ENCODE results near the gene CHRND. TPM values are rescaled to one million over a fixed set of nuclear protein-coding genes. Genes with fewer than 3 reads are reported as not detected.

Gene CHRND
- total and polyA plus RNA-seq, 2 donors from 2014 or later = not detected

DNA sequence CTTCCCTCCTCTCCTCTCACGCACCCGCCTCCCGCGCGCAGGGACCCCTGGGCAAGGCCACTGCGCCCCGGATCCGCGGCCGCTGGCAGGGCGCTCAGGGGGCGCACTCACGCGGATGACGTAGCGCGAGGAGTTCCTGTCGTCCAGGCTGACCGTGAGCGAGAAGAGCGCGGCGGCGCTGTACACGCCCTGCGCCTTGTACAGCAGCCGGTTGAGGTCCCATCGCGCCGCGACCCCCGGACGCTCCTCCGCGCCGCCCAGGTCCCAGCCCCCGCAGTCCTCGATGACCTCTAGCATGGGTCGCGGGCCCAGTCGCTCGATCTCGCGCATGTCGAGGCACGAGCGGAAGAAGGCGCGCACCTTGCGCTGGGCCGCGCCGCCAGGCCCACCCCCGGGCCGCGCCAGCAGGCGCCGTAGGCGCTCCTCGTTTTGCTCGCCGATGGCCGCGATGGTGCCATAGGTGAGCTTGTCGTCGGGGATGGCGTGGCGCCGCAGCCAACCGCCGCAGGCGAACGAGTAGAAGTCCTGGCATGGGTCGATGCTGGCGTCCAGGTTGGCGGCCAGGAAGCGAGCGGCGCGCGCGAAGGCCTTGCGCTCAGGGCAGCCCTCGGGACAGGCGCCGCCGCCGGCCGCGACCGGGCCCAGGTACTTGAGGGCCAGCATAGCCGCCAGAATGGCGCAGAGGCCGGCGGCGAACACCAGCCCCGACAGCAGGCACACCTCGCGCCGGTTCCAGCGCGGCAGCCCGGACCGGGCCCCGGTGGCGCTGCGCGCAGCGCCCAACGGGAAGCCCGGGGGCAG, 40.0 kb upstream of the CHRND start:
- no peaks in the 10 kb centered on the region for H3K36me3 ChIP-seq (ENCODE audit: control insufficient read depth in 2 of 3, insufficient read depth in 3 of 3, low read length in 3 of 3)
- intact Hi-C loops (cut with DNase I) = no loop called here
- H3K27me3 ChIP-seq (ENCODE audit: control insufficient read depth, insufficient read depth, low read length) = peaks cover 17% of the 10 kb centered on the region
- FAIRE-seq (no peak), DNase-seq (peak in 4 of 5 donors; percentile 34 to 68 (median 51))
- TF ChIP-seq, protein P1, sequence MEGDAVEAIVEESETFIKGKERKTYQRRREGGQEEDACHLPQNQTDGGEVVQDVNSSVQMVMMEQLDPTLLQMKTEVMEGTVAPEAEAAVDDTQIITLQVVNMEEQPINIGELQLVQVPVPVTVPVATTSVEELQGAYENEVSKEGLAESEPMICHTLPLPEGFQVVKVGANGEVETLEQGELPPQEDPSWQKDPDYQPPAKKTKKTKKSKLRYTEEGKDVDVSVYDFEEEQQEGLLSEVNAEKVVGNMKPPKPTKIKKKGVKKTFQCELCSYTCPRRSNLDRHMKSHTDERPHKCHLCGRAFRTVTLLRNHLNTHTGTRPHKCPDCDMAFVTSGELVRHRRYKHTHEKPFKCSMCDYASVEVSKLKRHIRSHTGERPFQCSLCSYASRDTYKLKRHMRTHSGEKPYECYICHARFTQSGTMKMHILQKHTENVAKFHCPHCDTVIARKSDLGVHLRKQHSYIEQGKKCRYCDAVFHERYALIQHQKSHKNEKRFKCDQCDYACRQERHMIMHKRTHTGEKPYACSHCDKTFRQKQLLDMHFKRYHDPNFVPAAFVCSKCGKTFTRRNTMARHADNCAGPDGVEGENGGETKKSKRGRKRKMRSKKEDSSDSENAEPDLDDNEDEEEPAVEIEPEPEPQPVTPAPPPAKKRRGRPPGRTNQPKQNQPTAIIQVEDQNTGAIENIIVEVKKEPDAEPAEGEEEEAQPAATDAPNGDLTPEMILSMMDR (IDR thresholded peaks at IDR 0.05; ENCODE audit: borderline replicate concordance, extremely low read depth, insufficient read depth) = no peak
- no peak overlapping the region for H3K4me3 ChIP-seq (ENCODE audit: low read length in 3 of 3)
- H3K9me3 ChIP-seq (ENCODE audit: control insufficient read depth in 2 of 3, insufficient read depth in 1 of 3, low read length in 3 of 3) = no peaks in the 10 kb centered on the region
- no peak overlapping the region for H3K27ac ChIP-seq (ENCODE audit: low read depth in 2 of 2, low read length in 2 of 2)
- H3K4me1 ChIP-seq (ENCODE audit: control insufficient read depth in 2 of 3, insufficient read depth in 2 of 3, low read depth in 1 of 3, low read length in 3 of 3) = no peaks in the 10 kb centered on the region
- H3K9ac ChIP-seq (ENCODE audit: low read length in 3 of 3) = no peak overlapping the region

DNA sequence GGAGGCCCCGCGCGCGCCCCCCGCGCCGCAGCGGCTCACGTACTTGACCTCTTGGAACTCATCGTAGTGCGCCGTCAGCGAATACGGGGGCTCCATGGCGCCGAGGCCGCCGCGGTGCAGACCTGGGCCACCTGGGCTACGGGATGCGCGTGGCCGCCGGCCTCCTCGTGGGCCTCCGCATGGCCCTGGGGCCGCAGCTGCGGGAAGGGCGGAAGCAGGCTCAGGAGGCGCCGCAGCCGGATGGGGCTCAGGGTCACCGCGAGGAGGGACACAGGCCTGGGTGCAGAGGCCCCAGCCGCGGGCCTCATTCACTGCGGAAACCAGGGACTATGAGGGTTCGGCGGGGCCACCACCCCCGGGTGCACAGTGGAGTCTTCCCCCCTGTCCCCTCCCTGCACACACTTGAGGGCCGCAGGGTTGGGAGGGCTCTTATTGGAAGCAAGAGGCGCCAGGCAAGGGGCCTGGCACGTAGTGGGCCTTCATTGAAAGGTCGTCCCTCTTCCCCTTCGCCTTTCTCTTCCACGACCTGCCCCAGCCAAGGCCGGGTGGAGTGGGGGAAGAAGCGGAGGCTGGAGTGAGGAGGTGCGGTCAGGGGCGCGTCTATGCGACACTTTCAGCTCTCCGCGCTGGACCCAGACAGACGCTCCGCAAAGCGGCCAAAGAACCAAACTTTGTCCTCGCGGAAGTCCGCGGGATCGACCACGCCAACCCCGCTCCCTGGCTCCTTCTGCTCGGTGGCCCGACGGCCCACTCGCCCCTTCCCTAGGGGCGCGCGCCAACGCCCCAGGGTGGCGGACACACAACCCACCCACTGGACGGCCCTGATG, 39.2 kb upstream of the CHRND start:
- FAIRE-seq (no peak), DNase-seq (peak in 4 of 5 donors; percentile 22 to 75 (median 44))
- TF ChIP-seq, protein P1 (IDR thresholded peaks at IDR 0.05; ENCODE audit: borderline replicate concordance, extremely low read depth, insufficient read depth) = no peak
- no peak overlapping the region for H3K4me3 ChIP-seq (ENCODE audit: low read length in 3 of 3)
- H3K27me3 ChIP-seq (ENCODE audit: control insufficient read depth, insufficient read depth, low read length) = peaks cover 17% of the 10 kb centered on the region
- H3K27ac ChIP-seq (ENCODE audit: low read depth in 2 of 2, low read length in 2 of 2) = no peak overlapping the region
- no peak overlapping the region for H3K9ac ChIP-seq (ENCODE audit: low read length in 3 of 3)
- intact Hi-C loops (cut with DNase I) = no loop called here
- no peaks in the 10 kb centered on the region for H3K9me3 ChIP-seq (ENCODE audit: control insufficient read depth in 2 of 3, insufficient read depth in 1 of 3, low read length in 3 of 3)
- H3K4me1 ChIP-seq (ENCODE audit: control insufficient read depth in 2 of 3, insufficient read depth in 2 of 3, low read depth in 1 of 3, low read length in 3 of 3) = no peaks in the 10 kb centered on the region
- H3K36me3 ChIP-seq (ENCODE audit: control insufficient read depth in 2 of 3, insufficient read depth in 3 of 3, low read length in 3 of 3) = no peaks in the 10 kb centered on the region

DNA sequence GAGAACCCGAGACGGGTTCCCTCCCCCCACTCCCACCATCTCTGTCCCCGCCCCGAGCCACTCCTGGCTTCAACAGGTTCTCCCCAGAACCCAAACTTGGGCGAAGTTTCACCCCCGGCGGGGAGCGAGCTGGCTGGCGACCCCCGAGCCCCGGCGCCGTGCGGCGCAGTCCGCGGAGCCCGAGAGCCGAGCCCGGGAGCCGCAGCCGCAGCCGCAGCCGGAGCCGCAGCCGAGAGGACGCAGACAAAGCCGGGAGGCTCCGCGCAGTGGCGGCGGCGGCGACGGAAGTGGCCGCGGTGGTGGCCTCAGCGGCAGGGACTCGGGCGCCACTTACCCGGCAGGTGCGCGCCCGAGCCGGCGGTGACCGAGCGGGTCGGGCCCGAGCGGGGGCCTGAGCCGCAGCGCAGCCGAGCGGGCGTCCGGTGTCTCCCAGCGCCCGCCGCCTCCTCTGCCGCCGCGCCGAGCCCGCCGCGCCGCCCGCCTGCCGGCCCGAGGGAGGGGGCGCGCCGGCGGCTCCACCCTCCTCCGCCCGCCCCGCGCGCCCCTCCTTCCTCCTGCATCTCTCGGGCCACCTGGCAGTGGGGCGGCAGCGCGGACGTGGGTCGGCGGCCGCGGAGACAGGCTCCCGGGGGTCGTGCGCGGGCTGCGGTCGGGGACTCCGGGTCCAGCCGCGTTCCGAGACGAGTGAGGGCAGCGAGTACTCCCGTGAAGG, 38.4 kb upstream of the CHRND start, which contains the start of gene ECEL1:
ECEL1 (minus strand) TSS at position 450 of the 712 bp plus-strand sequence. CDS start 1,181 bp downstream, outside the sequence.
- no peaks in the 10 kb centered on the region for H3K4me1 ChIP-seq (ENCODE audit: control insufficient read depth in 2 of 3, insufficient read depth in 2 of 3, low read depth in 1 of 3, low read length in 3 of 3)
- intact Hi-C loops (cut with DNase I) = no loop called here
- H3K9ac ChIP-seq (ENCODE audit: low read length in 3 of 3) = no peak within 1 kb of the TSS
- H3K36me3 ChIP-seq (ENCODE audit: control insufficient read depth in 2 of 3, insufficient read depth in 3 of 3, low read length in 3 of 3) = no peaks in the 10 kb centered on the region
- DNase-seq = peak in 3 of 5 donors; percentile 48 to 71 (median 53)
- H3K9me3 ChIP-seq (ENCODE audit: control insufficient read depth in 2 of 3, insufficient read depth in 1 of 3, low read length in 3 of 3) = no peaks in the 10 kb centered on the region
- TF ChIP-seq, protein P1 (IDR thresholded peaks at IDR 0.05; ENCODE audit: borderline replicate concordance, extremely low read depth, insufficient read depth) = no peak
- FAIRE-seq = no peak
- H3K27me3 ChIP-seq (ENCODE audit: control insufficient read depth, insufficient read depth, low read length) = peaks cover 17% of the 10 kb centered on the region
- no peak within 1 kb of the TSS for H3K4me3 ChIP-seq (ENCODE audit: low read length in 3 of 3)
- no peak within 1 kb of the TSS for H3K27ac ChIP-seq (ENCODE audit: low read depth in 2 of 2, low read length in 2 of 2)
